ENCODE data around the gene TSPAN4.

Gene TSPAN4

DNA sequence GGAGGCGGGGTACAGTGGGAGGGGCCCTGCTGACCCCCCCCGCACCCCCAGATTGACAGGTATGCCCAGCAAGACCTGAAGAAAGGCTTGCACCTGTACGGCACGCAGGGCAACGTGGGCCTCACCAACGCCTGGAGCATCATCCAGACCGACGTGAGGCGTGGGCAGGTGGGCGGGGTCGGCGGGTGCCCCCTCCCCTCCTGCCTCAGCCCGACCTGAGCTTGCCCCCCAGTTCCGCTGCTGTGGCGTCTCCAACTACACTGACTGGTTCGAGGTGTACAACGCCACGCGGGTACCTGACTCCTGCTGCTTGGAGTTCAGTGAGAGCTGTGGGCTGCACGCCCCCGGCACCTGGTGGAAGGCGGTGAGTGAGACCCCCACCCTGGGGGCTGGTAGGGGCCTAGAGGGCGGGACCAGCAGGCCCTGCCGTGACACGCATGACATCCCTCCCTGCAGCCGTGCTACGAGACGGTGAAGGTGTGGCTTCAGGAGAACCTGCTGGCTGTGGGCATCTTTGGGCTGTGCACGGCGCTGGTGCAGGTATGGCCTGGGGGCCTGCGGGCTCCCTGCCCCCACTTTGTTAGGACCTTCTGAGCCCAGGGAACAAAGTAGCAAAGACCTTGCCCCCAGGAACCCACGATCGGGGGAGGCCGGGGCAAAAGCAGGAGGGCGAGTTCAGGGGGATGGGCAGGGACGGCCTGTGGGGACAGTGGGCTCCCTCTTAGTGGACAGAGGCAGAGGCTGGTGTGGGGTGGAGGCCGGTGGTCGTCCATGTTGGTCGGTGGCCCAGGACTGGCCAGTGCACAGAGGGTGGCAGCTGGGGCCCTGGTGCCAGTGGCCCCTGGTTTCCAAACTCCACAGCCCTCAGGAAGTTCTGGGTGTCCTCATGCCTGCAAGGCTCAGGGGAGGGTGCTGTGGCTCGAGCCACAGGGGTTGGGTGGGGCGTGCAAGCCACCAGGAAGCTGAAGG lies 23.1 kb downstream of the TSPAN4 start:
- no peak for DNase-seq (ENCODE audit: low read depth)

DNA sequence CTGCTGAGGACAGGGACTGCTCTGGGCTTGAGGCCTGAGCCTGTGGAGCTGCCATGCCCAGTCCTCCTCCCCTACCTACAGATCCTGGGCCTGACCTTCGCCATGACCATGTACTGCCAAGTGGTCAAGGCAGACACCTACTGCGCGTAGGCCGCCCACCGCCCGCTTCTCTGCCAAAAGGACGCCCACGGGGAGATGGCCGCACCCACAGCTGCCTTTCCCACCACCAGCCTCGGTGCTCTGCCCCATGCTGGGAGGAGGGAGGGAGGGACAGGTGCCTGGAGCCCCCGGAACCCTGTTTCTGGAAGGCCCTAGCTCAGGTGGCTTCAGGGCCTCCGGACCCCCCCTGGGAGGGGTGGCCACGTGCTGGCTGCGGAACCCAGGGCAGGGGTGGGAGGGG lies 23.8 kb downstream of the TSPAN4 start:
- no peak for DNase-seq (ENCODE audit: low read depth)

DNA sequence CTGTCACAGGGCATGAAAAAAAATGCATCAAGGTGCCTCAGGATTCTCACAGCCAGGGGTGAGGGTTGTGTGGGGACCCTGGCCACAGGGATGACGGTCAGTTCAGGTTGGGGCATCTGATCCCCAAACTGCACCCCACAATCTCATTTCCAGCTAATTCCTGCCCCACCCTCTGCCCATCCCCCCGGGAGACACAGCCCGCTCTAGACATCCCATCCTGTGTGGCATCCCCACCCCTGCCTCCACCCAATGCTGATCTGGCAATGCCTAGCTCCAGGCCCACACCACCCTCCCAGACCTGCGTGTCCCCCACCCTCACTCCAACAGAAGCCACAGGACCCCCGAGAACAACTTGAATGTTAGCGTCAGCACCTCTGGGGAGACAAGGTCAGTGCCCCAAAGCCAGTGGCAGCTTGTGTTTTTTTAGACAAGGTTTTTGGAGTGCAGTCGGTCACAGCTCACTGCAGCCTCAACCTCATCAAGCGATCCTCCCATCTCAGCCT lies 25.3 kb downstream of the TSPAN4 start:
- no peak for DNase-seq (ENCODE audit: low read depth)

DNA sequence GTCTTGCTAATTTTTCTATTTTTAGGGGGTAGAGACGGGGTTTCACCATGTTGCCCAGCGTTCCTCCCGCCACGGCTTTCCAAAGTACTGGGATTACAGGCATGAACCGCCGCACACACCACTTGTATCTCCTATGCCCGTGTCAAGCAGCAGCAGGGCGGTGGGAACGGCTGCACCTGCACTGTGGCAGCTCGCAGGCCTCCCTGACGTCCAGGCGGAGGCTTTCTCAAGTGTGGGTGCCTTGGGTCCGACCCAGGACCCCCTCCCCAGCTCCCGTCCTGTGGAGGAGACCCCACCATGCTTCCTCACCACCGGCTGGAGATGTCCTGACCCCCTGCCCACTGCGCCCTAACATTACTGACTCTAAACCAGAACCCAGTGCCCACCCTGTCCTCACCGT lies 25.7 kb downstream of the TSPAN4 start:
- no peak for DNase-seq (ENCODE audit: low read depth)

DNA sequence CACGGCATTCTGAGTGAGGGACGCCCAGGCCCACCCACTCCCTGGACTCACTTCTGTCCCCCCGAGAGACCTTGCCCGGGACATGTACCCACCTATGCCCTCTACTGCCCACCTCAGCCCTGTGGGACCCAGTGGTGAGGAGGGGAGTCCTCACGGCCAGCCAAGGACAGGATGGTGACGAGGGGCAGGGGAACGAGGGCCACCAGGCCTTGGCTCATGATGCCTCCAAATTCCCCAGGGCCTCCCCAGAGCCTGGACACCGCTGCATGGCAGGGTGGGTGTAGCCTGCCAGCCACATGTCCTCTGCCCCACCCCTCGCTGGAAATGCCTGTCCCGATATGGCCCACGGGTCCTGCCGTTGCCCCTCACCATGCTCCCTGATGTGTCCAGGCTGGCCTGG lies 26.1 kb downstream of the TSPAN4 start:
- DNase-seq (ENCODE audit: low read depth) = no peak

DNA sequence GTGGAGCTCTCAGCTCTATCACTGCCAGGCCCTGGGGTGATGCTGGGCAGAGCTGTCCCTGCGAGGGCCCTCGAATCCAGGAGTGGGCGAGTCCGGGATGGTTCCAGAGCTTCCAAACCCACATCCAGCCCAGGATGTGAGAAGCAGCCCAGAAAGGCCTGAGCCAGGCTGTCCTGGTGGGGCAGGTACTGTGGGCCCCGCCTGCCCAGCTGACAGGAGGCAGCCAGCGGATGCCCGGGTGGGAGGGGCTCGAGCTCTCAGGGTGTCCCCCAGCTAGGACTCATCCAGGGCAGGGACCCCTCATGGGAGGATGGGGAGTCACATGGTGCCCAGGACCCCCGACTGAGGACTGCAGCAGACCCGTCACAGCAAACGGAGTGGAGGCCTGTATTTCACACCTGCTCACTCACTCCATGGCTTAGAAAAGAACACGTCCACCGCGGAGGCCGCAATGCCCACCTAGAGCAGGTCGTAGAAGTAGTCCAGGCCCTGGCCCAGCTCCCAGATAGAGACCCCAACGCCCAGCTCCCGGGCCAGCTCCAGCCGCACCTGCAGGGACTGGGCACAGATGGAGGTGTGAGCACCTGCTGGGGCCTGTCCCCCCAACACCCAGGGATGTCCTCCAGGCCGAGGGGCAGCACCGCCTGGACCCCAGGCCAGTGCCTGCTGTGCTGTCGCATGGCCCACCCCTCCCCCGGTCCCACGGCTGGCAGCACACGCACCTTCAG lies 26.9 kb downstream of the TSPAN4 start:
- no peak for DNase-seq (ENCODE audit: low read depth)

DNA sequence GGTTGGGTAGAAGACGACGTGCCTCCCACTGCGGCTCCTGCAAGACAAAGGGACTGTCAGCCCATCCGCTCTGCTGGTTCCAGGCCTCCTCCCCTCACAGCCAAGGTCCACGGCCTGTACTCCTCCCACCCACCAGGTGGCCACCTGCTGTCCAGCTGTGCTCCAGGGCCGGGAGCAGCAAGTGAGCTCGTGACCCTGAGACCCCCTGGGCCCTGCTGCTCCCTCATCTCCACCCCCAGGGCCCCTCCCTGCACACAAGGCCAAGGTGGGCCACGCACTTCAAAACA lies 27.4 kb downstream of the TSPAN4 start:
- DNase-seq (ENCODE audit: low read depth) = no peak

DNA sequence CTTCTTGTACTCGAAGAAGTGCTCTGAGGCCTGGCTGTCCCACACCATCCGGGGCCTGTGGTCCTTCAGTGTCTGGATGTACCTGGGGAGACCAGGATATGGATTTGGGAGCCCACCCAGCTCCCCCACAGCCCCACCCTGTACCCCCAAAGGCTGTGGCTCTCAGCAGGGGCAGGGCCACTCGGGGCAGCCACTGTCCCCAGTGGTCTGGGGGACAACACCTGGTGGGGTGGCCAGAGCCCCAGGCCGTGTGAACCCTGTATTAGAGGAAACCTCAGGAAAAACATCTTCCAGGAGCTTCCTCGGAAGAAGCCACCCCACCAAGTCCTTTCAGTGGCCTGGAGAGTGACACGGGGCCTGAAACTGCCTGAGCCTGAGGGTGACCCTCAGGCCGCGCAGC lies 27.8 kb downstream of the TSPAN4 start:
- DNase-seq (ENCODE audit: low read depth) = no peak

DNA sequence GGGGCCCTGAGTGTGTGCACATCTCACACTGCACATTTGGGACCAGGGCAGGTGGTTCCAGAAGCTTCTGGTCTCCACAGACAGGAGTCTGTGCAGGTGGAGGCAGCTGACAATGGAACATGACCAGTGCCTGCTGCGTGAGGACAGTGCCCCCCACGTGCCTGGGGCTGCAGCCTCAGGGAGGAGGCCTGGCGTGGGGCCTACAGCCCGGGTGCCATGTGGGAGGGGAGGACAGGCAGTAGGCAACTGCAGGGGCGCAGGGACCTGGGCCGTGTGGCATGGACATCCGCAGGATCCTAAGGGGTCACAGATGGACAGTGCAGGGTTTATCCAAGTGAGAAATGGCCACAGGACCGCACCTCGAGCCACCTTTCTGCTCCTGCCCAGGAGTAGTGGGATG lies 28.8 kb downstream of the TSPAN4 start:
- no peak for DNase-seq (ENCODE audit: low read depth)

DNA sequence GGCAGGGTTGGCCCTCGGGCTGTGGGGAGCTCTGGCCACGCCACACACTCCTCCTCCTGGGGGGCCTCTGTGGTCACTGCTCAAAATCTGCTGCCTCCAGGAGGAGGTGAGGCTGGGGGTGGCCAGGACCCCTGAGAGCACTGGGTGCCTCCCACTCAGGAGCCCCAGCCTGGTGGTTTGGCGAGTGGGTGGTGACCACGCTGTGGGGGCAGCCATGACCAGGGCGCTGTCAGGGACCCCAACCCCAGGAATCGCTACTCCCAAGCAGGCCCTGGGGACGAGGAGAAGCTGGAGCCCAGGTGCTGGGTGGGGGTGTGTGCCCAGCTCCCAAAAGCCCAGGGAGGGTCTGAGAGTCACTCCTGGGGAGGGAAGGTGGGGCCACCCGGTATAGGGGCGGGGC lies 30.1 kb downstream of the TSPAN4 start:
- no peak for DNase-seq (ENCODE audit: low read depth)

DNA sequence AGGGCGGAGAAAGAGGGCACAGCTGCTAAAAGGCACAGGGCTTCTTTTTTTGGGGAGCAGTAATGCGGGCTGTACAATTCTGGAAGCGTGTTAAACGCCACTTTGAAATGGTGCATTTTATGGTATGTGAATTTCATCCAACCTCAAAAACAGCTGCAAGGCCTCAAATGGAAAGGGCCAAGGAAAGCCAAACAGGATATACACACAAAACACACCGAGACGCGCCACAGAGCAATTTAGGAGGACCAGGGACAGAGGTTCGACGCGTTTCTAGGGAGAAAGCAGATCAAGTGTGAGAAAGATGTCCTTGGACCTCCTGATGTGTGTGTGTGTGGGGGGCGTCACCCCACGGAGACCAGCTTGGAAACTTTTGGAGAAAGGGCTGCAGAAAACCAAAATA lies 31.1 kb downstream of the TSPAN4 start:
- no peak for DNase-seq (ENCODE audit: low read depth)

DNA sequence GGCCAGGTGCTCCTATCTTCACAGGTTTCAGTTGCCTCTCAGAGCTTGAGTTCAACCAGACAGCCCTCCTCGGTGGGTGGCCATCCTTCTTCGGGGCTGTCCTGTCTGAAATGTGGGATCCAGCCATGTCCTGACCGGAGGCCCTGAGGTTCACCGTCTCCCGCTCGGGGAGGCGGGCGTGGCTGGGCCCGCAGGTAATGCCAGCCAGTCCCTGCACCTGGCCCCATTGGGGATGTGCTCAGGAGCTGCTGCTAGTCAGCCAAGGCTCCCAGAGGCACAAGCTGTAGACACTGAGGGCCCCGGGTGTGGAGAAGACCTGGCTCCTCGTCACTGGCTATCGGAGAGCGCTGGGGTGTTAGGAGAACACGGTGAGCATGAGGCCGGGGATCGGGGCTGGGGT lies 32.6 kb downstream of the TSPAN4 start:
- no peak for DNase-seq (ENCODE audit: low read depth)

DNA sequence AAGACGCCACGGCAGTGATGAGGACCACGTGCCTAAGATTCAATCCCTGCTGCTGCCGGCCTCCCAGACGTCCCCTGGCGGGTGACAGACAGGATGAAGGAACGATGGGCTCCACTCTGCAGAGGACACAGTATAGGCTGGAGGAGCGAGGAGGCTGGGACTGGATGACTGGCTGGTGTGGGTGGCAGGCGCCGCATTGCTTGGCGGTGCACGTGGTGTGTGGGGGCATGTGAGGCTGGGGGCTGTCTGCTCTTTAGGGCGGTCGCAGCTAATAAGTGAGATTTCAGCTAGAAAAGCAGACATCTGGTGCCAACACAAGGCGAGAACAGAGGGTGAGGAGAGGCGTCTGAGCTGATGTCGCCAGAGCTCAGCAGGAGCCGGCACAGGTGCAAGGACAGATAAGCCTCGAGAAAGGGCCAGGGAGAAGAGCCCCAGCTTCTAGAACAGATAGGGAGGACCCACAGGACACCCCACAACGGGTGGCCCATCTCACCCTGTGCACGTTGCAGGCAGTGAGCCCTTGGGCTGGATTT lies 33.2 kb downstream of the TSPAN4 start:
- DNase-seq (ENCODE audit: low read depth) = no peak

DNA sequence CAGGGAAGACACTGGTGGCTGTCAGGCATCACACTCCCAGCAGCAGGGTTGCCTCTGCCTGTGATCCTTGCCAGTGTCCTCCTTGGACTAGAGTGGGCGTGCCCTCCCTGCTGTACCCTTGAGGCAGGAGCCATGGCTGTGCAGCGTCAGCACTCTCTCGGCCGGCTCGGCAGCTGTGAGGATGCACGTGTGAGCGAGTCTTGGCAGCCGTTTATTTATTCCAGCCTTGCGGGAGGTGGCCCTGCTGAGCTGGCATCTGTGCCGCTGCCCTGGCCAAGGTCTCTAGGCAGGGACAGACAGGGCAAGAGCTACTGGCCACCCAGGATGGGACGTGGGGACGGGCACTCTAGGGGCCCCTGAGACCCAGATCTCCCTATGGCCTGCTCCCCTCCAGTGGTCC lies 33.9 kb downstream of the TSPAN4 start:
- DNase-seq (ENCODE audit: low read depth) = no peak

DNA sequence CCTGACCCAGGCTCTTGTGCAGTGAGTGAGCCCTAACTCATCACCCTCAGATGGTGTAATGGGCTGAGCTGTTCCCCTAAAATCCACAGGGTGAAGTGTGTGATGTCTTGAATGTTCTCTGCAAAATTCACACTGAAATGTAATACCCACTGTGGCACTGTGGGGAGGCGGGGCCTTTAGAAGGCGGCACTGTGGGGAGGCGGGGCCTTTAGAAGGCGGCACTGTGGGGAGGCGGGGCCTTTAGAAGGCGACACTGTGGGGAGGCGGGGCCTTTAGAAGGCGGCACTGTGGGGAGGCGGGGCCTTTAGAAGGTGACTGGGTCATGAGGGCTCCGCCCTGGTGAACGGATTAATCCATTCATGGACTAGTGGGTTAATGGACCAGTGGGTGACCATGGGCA lies 34.9 kb downstream of the TSPAN4 start:
- no peak for DNase-seq (ENCODE audit: low read depth)

DNA sequence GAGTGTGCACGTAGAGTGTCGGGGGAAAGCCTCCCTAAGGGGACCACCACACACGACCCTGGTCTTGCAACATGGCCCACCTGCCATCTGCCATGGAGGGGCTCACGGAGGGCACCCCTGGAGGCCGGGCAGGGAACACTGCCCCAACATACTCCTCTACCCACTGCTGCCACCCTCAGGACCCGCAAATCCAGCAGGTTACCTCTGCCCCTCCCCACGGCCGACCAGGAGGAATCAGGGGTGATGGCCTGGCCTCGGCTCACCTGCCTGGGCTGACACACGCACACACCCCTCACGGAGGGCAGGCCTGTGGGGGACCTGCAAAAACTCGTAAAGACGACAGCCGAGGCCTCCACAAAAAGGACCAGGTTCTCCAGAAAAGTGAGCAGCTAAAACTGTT lies 37.8 kb downstream of the TSPAN4 start:
- DNase-seq (ENCODE audit: low read depth) = no peak

DNA sequence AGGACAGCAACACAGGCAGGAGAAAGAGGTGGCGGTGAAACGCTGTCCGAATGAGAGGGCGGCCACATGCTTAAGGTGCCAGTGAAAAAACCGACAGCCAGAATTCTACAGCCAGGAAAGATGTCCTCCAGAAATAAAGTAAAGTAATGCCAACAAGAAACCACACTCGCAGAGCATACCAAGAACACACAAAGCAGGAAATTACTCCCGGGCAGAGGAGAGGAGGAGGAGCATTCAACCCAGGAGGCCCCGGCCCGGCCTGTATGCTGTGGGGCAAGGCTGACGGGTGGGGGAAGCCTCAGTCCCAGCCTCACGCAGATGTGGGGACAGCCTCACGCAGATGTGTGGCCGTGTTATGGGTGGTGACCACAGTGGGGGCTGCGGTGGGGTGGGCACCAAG lies 39.9 kb downstream of the TSPAN4 start:
- no peak for DNase-seq (ENCODE audit: low read depth)

DNA sequence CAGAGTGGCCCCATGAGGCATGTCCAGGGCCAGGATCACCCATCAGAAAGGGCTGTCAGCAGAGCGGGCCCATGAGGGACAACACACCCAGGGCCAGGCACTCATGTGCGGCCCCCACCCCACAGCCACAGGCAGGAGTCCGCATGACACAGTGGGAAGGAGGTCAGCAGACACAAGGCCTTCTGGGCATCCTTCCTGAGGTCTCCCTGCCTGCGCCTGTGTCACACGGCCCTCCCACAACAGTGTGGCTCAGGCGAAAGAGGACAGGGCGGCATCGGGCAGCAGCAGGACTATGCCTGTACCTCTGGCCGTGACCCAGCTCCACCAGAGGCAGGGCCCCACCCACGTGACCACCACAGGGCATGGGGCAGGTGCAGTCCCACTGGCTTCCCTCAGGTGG lies 40.9 kb downstream of the TSPAN4 start:
- DNase-seq (ENCODE audit: low read depth) = no peak

DNA sequence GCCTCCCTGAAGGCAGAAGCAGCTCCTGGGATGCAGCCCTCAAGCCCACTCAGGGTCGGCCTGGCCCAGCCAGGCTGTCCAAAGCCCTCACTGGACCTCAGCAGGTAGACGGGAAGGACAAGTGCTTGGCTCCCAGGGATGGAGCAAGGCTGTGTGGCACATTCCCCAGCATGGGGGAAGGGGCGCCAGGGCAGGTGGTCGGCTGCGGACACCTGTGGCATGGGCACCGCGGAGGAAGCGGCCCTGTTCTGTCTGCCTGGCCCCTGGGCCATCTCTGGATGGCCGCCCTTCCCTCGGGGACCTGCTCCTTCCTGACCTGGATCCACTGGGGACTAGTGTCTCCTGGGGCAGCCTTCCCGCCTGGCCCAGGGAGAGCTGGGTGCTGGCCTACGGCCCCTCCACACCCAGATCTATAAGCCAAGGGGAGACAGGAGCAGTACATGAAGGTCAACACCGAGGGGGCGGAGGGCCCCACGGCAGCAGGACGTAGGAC lies 42.0 kb downstream of the TSPAN4 start:
- DNase-seq (ENCODE audit: low read depth) = no peak

DNA sequence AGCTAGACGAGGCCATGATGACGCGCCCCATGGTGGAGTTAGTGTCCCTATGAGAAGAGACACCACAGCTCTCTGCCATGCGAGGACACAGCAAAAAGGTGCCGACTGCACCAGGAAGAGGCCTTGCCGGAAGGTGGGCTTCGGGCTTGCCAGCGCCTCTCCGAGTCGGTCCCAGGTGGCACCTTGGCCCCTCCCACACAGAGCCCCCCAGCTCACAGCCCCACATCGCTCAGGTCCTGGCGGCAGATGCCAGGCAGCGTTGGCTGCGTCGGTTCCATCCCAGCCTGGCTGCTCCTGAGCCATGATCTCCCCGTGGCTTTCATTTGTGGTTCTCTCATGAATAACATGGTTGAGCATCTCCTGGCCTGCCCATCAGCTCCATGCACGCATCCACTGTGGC lies 43.9 kb downstream of the TSPAN4 start:
- no peak for DNase-seq (ENCODE audit: low read depth)

DNA sequence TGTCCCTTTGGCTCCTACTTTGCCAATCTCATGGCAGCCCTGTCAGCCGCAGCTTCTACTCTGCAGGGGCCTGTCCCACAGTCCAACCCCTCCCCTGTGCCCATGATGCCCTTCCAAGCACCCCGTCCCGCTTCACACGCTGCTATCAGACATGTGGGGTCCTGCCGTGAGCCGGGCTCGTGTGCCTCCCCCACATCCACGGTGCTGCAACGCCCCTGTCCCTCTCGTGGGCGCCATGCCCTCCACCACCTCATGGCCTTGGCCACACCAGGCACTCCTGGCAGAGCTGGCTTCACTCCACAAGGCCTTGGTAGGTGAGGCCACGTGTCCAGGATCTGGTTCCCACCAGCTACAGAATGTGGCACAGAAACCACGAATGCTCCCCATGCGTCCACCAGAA lies 44.9 kb downstream of the TSPAN4 start:
- no peak for DNase-seq (ENCODE audit: low read depth)

DNA sequence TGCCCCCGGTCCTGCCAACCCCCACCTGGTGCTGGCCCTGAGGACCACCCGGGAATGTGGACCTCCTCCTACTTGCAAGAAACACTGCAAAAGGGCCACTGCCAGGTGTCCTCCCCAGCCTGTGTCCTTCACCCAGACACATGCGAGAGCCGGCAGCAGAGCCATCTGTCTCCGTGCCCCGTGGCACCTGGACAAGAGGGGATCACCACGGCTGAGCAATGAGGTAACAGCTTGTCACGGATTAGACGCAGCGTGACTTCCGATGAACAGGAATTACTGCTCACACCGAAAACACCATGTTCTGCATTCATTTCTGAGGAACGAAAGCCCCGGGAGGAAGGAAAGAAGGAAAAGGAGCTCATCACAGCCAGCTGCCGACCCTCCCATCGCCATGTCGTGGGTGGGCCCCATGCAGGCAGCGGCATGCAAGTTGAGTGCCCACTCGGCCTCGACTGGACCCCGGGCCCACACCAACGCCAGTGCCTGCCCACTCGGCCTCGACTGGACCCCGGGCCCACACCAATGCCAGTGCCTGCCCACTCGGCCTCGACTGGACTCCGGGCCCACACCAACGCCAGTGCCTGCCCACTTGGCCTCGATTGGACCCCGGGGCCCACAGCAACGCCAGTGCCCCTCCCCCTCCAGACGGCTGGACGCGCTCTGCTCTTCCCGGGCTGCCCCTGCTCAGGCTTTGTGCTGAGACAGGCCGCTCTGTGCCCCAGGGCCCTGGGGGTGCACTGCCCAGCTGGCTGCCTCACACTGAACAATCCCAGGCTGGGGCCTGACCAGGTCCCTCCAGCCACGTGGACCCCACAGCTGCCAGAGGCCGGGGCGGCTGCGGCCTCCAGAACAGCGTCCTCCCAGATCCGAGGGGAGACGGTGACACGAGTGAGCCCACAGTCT lies 45.9 kb downstream of the TSPAN4 start:
- DNase-seq (ENCODE audit: low read depth) = no peak
